Mesothelial cell of epicardium (in vitro differentiated cells): ENCODE data around the gene CFDP1. TPM values are rescaled to one million over a fixed set of nuclear protein-coding genes. Genes with fewer than 3 reads are reported as not detected.

ENCODE experiments used
- DNase-seq, 2 experiments: peaks; one replicate each; pipeline ENCODE4 v3.0.0; 2021; ENCODE audit warnings: low spot score in 2 of 2; ENCODE audit not compliant: unreplicated experiment in 2 of 2
- H3K27ac Mint-ChIP-seq: 2 replicates; pipeline ENCODE4 v1.8.0; 2021; ENCODE audit warnings: mixed read lengths
- H3K27me3 Mint-ChIP-seq: 2 replicates; pipeline ENCODE4 v1.8.0; 2021; ENCODE audit warnings: low read depth, mixed read lengths
- H3K36me3 Mint-ChIP-seq: 2 replicates; pipeline ENCODE4 v1.8.0; 2021; ENCODE audit warnings: mixed read lengths
- H3K4me1 Mint-ChIP-seq: 2 replicates; pipeline ENCODE4 v1.8.0; 2021; ENCODE audit warnings: mixed read lengths
- H3K4me3 Mint-ChIP-seq: 2 replicates; pipeline ENCODE4 v1.8.0; 2021; ENCODE audit warnings: mild to moderate bottlenecking, moderate library complexity, mixed read lengths
- H3K9me3 Mint-ChIP-seq: 2 replicates; pipeline ENCODE4 v1.8.0; 2021; ENCODE audit warnings: mixed read lengths
- CTCF ChIP-seq: fragments of 200-600 bp; sonication (generic); IDR thresholded peaks from one replicate; pipeline ENCODE4 v1.5.0; 2021; ENCODE audit warnings: antibody characterized with exemption; ENCODE audit not compliant: unreplicated experiment
- total RNA-seq: library from RNA; stranded (reverse); gene quantifications from 3 replicates; pipeline ENCODE4 v1.2.1, GENCODE V29; 2021

CFDP1 gene
- total RNA-seq, 1 donor from 2014 or later = 89.1 TPM

- Mint-ChIP-seq H3K27me3 (no peaks in the 10 kb centered on the region), H3K4me3 (no peak overlapping the region), H3K9me3 (no peaks in the 10 kb centered on the region), H3K4me1 (no peaks in the 10 kb centered on the region), H3K36me3 (no peaks in the 10 kb centered on the region), H3K27ac (no peak overlapping the region)
- no peak for DNase-seq
- TF ChIP-seq CTCF = no peak
Measured at GRCh38 chr16:75477680-75478473, 44.6 kb upstream of the CFDP1 start.

GRCh38 chr16:75476817-75477216 lies 43.5 kb upstream of the CFDP1 start:
- Mint-ChIP-seq H3K27me3 (no peaks in the 10 kb centered on the region), H3K27ac (no peak overlapping the region), H3K4me1 (no peaks in the 10 kb centered on the region), H3K4me3 (no peak overlapping the region), H3K9me3 (no peaks in the 10 kb centered on the region), H3K36me3 (no peaks in the 10 kb centered on the region)
- DNase-seq = no peak
- TF ChIP-seq CTCF = no peak

GRCh38 chr16:75475420-75475847 lies 42.1 kb upstream of the CFDP1 start:
- no peaks in the 10 kb centered on the region for H3K36me3 Mint-ChIP-seq
- no peak overlapping the region for H3K27ac Mint-ChIP-seq
- no peak for TF ChIP-seq CTCF
- no peak for DNase-seq
- H3K9me3 Mint-ChIP-seq = no peaks in the 10 kb centered on the region
- no peak overlapping the region for H3K4me3 Mint-ChIP-seq
- H3K4me1 Mint-ChIP-seq = no peaks in the 10 kb centered on the region
- no peaks in the 10 kb centered on the region for H3K27me3 Mint-ChIP-seq

- H3K4me1 Mint-ChIP-seq = no peaks in the 10 kb centered on the region
- TF ChIP-seq CTCF = no peak
- H3K27ac Mint-ChIP-seq = no peak overlapping the region
- H3K36me3 Mint-ChIP-seq = no peaks in the 10 kb centered on the region
- no peak for DNase-seq
- no peaks in the 10 kb centered on the region for H3K27me3 Mint-ChIP-seq
- H3K9me3 Mint-ChIP-seq = no peaks in the 10 kb centered on the region
- no peak overlapping the region for H3K4me3 Mint-ChIP-seq
Measured at GRCh38 chr16:75472908-75473877, 39.9 kb upstream of the CFDP1 start.

- no peaks in the 10 kb centered on the region for H3K36me3 Mint-ChIP-seq
- no peaks in the 10 kb centered on the region for H3K4me1 Mint-ChIP-seq
- no peak overlapping the region for H3K27ac Mint-ChIP-seq
- no peak for DNase-seq
- H3K9me3 Mint-ChIP-seq = no peaks in the 10 kb centered on the region
- peak; percentile 62 for TF ChIP-seq CTCF
- no peak overlapping the region for H3K4me3 Mint-ChIP-seq
- H3K27me3 Mint-ChIP-seq = no peaks in the 10 kb centered on the region
Measured at GRCh38 chr16:75471723-75472633, 38.7 kb upstream of the CFDP1 start.
